Gastrocnemius medialis (tissue), 4 donors: ENCODE results near the gene MCM7. TPM values are rescaled to one million over a fixed set of nuclear protein-coding genes. Genes with fewer than 3 reads are reported as not detected.

Experiments
- ATAC-seq, 2 donors: fragments of 150-250 bp; one replicate each; pipeline ENCODE4 v1.9.1; 2016
- DNase-seq, 2 donors: peaks; one replicate each; pipeline ENCODE4 v3.0.0-alpha.2; 2019
- H3K27ac ChIP-seq, 4 donors: fragments of 200-600 bp; sonication (generic); 1 replicate in 1 of 4; 2 replicates in 3 of 4; pipeline ENCODE4 v1.5.1; 2016 to 2018; ENCODE audit warnings: mild to moderate bottlenecking in 2 of 4, moderate library complexity in 1 of 4
- H3K27me3 ChIP-seq, 3 donors: fragments of 200-600 bp; sonication (generic) in 2 of 3; 1 replicate in 1 of 3; 2 replicates in 2 of 3; pipeline versions ENCODE4 v1.5.1 to v1.6.0; 2016 to 2019; ENCODE audit warnings: mild to moderate bottlenecking in 1 of 3, moderate library complexity in 1 of 3
- H3K36me3 ChIP-seq, 2 donors: fragments of 200-600 bp; sonication (generic) in 1 of 2; one replicate each; pipeline ENCODE4 v1.5.1; 2017 to 2018
- H3K4me1 ChIP-seq, 2 donors: fragments of 200-600 bp; sonication (generic) in 1 of 2; one replicate each; pipeline ENCODE4 v1.5.1; 2016 to 2017; ENCODE audit warnings: mild to moderate bottlenecking in 2 of 2
- H3K4me3 ChIP-seq, 4 donors: fragments of 200-600 bp; sonication (generic) in 3 of 4; 1 replicate in 1 of 4; 2 replicates in 3 of 4; pipeline ENCODE4 v1.5.1; 2016 to 2019; ENCODE audit warnings: mild to moderate bottlenecking in 2 of 4
- H3K9me3 ChIP-seq, 3 donors: fragments of 200-600 bp; sonication (generic) in 2 of 3; 1 replicate in 1 of 3; 2 replicates in 2 of 3; pipeline ENCODE4 v1.5.1; 2016 to 2019
- POLR2A ChIP-seq, 2 donors: fragments of 450-650 bp; IDR thresholded peaks; one replicate each; pipeline ENCODE4 v1.6.1; 2017; ENCODE audit warnings: antibody characterized with exemption in 2 of 2, mild to moderate bottlenecking in 2 of 2, moderate library complexity in 2 of 2
- in situ Hi-C, 4 donors: fragments of 200-750 bp; cut with MboI; loops; one replicate each; pipeline versions ENCODE4 v1.15.0 to v1.8.0; 2017; ENCODE audit warnings: low sequenced_read_pairs in 4 of 4
- intact Hi-C: fragments of 100-400 bp; cut with DNase I; formaldehyde crosslinking; loops from one replicate; pipeline ENCODE4 v1.15.1; 2023; ENCODE audit warnings: low total_unique reads
- total RNA-seq, 4 donors: library from RNA; depleted of rRNA; stranded (reverse); fragments of >200 nt; gene quantifications; one replicate each; pipeline versions ENCODE4 v1.1.0 to v1.2.3, GENCODE V29; 2016
- TF ChIP-seq, protein P1 (sequence below), 5 experiments: fragments of 450-650 bp in 3 of 5; fragments of 200-600 bp in 2 of 5; sonication (generic) in 2 of 5; IDR thresholded peaks in 4 of 5; conservative IDR thresholded peaks in 1 of 5; 1 replicate in 4 of 5; 2 replicates in 1 of 5; pipeline ENCODE4 v1.5.1; 2016 to 2019; ENCODE audit warnings: antibody characterized with exemption in 5 of 5, mild to moderate bottlenecking in 3 of 5, moderate library complexity in 3 of 5

The MCM7 gene
- total RNA-seq, 4 donors from 2014 or later, result 23.9 to 45.7 (median 36.1) TPM

DNA sequence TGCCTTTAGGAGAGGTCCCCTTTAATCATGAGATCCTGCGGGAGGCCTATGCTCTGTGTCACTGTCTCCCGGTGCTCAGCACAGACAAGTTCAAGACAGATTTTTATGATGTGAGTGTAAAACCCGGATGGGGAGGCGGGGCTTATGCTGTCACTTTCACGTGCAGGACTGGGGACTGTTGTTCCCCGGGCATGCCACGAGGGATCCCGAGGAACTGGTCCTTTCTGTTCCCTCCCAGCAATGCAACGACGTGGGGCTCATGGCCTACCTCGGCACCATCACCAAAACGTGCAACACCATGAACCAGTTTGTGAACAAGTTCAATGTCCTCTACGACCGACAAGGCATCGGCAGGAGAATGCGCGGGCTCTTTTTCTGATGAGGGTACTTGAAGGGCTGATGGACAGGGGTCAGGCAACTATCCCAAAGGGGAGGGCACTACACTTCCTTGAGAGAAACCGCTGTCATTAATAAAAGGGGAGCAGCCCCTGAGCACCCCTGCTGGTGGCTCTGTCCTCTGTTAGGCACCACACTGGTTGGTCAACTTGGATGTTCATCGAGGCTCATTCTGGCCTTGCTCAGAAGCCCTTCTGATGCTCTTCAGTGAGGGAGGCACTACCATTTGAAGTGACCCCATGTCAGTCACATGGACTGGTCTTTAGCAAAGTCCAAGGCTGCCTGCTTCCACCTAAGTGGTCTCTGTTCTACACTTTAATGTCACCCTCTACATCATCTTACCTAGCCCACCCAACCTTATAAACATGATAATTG is 9.6 kb downstream of the MCM7 start:
- H3K4me3 ChIP-seq, result no peak overlapping the region
- peaks cover 13 to 14% of the 10 kb centered on the region in 2 donors for H3K4me1 ChIP-seq
- no peak for TF ChIP-seq POLR2A (IDR thresholded peaks at IDR 0.05)
- TF ChIP-seq, protein P1, sequence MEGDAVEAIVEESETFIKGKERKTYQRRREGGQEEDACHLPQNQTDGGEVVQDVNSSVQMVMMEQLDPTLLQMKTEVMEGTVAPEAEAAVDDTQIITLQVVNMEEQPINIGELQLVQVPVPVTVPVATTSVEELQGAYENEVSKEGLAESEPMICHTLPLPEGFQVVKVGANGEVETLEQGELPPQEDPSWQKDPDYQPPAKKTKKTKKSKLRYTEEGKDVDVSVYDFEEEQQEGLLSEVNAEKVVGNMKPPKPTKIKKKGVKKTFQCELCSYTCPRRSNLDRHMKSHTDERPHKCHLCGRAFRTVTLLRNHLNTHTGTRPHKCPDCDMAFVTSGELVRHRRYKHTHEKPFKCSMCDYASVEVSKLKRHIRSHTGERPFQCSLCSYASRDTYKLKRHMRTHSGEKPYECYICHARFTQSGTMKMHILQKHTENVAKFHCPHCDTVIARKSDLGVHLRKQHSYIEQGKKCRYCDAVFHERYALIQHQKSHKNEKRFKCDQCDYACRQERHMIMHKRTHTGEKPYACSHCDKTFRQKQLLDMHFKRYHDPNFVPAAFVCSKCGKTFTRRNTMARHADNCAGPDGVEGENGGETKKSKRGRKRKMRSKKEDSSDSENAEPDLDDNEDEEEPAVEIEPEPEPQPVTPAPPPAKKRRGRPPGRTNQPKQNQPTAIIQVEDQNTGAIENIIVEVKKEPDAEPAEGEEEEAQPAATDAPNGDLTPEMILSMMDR (IDR thresholded peaks at IDR 0.05 in 4 of 5, conservative IDR thresholded peaks at IDR 0.05 in 1 of 5), result no peak
- H3K36me3 ChIP-seq, result peaks cover 0 to 65% of the 10 kb centered on the region in 2 donors
- DNase-seq (no peak), ATAC-seq (no peak)
- no peaks in the 10 kb centered on the region for H3K9me3 ChIP-seq
- H3K27me3 ChIP-seq, result no peaks in the 10 kb centered on the region
- no peak overlapping the region for H3K27ac ChIP-seq
- in situ Hi-C loops, result no loop called here
- intact Hi-C loops, result no loop called here

- ATAC-seq (no peak), DNase-seq (no peak)
- intact Hi-C loops, result no loop called here
- Histone ChIP-seq H3K27ac (no peak overlapping the region), H3K9me3 (no peaks in the 10 kb centered on the region), H3K4me1 (peaks cover 13 to 14% of the 10 kb centered on the region in 2 donors), H3K36me3 (peaks cover 0 to 57% of the 10 kb centered on the region in 2 donors), H3K4me3 (no peak overlapping the region), H3K27me3 (no peaks in the 10 kb centered on the region)
- in situ Hi-C loops, result no loop called here
- TF ChIP-seq, protein P1 (IDR thresholded peaks at IDR 0.05 in 4 of 5, conservative IDR thresholded peaks at IDR 0.05 in 1 of 5), result no peak
- TF ChIP-seq POLR2A (IDR thresholded peaks at IDR 0.05), result no peak
Observed at GRCh38 chr7:100090527-100091410, 10.4 kb downstream of the MCM7 start.

DNA sequence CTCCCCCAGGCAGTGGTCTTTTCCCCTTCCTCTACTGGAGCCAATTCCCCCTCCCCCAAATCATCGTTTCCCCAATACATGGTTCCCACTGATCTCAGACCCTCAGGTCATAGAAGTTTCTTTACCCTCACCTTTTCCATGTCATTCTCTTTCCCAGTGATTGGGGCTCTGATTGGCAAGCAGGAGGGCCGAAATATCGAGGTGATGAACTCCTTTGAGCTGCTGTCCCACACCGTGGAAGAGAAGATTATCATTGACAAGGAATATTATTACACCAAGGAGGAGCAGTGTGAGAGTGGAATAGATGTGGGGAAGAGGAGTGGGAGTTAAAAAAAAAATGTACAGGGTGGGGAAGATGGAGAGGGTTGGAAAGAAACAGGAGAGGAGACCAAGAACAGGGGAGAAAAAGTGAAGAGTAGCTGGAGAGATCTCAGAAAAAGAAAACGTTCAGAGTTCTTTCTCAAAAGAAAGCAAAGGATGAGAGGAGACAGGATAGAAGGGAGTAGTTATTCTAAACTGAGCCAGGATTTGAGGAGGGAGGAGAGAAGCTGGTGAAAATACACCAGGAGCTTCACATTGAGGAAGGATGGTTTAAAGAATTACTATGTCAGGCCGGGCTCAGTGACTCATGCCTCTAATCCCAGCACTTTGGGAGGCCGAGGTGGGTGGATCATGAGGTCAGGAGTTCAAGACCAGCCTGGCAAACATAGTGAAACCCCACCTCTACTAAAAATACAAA is 11.6 kb downstream of the MCM7 start:
- peaks cover 13 to 14% of the 10 kb centered on the region in 2 donors for H3K4me1 ChIP-seq
- no peaks in the 10 kb centered on the region for H3K9me3 ChIP-seq
- intact Hi-C loops (loop anchor here (5.0 kb wide), 1 partner anchor 38 kb away; the partner anchor contains the start of gene MBLAC1), in situ Hi-C loops (no loop called here)
- no peak for DNase-seq
- peaks cover 0 to 45% of the 10 kb centered on the region in 2 donors for H3K36me3 ChIP-seq
- TF ChIP-seq POLR2A (IDR thresholded peaks at IDR 0.05), result no peak
- TF ChIP-seq, protein P1 (IDR thresholded peaks at IDR 0.05 in 4 of 5, conservative IDR thresholded peaks at IDR 0.05 in 1 of 5), result no peak
- peak overlapping the region; percentile 79 to 90 (median 88) for H3K4me3 ChIP-seq
- ATAC-seq, result no peak
- H3K27ac ChIP-seq, result peak overlapping the region; percentile 88 to 97 (median 89)
- no peaks in the 10 kb centered on the region for H3K27me3 ChIP-seq

DNA sequence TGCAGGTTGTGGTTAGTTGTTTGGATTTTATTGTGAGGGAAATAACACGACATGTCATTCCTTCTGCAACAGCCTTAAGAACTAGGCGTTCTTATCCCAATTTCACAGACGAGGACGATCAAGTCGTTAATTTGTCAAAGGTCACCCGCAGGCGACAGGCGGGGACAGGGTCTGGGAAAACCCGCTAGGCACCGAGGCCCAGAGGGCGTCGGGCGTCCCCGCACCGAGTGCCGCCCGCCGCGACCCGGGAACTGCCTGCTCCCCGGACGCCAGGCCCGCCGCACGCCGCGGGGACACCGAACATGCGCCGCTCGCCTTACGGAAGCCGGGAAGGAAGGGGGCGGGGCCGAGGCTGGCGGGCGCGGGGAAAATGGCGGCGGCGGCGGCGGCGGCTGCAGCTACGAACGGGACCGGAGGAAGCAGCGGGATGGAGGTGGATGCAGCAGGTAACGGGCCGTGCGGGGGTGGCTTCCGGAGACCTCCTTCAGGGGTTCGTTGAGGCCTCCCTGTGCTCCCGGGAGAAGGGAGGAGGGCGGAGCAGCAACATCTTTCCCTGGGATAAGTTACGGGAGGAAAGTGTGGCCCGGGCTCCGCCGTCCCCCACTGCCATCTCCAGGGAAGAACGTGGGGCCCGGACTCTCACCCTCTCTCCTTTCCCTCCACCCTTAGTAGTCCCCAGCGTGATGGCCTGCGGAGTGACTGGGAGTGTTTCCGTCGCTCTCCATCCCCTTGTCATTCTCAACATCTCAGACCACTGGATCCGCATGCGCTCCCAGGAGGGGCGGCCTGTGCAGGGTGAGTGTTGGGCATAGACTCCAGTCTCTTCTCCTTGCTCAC is 12.4 kb downstream of the MCM7 start, which contains the start of gene COPS6:
COPS6 (plus strand) TSS at position 349 of the 837 bp plus-strand sequence; CDS start at position 371, 22 bp downstream.
- Histone ChIP-seq H3K9me3 (no peaks in the 10 kb centered on the region), H3K4me3 (peak within 1 kb of the TSS; percentile 79 to 90 (median 88)), H3K36me3 (peaks cover 0 to 37% of the 10 kb centered on the region in 2 donors), H3K27ac (peak within 1 kb of the TSS; percentile 88 to 97 (median 89)), H3K4me1 (peaks cover 13 to 14% of the 10 kb centered on the region in 2 donors), H3K27me3 (no peaks in the 10 kb centered on the region)
- DNase-seq (peak; percentile 64 to 76), ATAC-seq (peak; percentile 73 to 78)
- in situ Hi-C loops (no loop called here), intact Hi-C loops (loop anchor here (1.0 to 5.0 kb wide), 2 partner anchors 12 to 38 kb away; partner anchors contain the start of genes AP4M1, MBLAC1 and MCM7)
- peak; percentile 83 for TF ChIP-seq POLR2A (IDR thresholded peaks at IDR 0.05)
- TF ChIP-seq, protein P1 (IDR thresholded peaks at IDR 0.05 in 4 of 5, conservative IDR thresholded peaks at IDR 0.05 in 1 of 5), result peak in 1 of 5 experiments; percentile 20
